H1 (cell line): ENCODE data around the gene GALNT4. TPM values are rescaled to one million over a fixed set of nuclear protein-coding genes. Genes with fewer than 3 reads are reported as not detected.

Experiments
- CTCF ChIA-PET: fragments of 300-600 bp; sonication (Branson Sonifier 250); formaldehyde crosslinking; loops from one replicate; lab custom pipeline; 2021; ENCODE audit not compliant: partially characterized antibody; lab: Charles Lee
- POLR2A ChIA-PET: fragments of 300-600 bp; sonication (Branson Sonifier 250); formaldehyde crosslinking; loops from one replicate; lab custom pipeline; 2021; ENCODE audit warnings: inconsistent platforms; ENCODE audit not compliant: partially characterized antibody; lab: Charles Lee
- DNase-seq, 2 experiments: peaks; one replicate each; pipeline versions ENCODE4 v3.0.0 to v3.0.0-alpha.2; 2010 to 2022; ENCODE audit warnings: low spot score in 2 of 2, low read depth in 1 of 2, mixed read lengths in 1 of 2
- FAIRE-seq: peaks from 2 replicates; lab custom pipeline; 2011; peaks lifted over from hg19 to GRCh38; lab: Jason Lieb, UNC
- H2AFZ ChIP-seq: 2 replicates; pipeline ENCODE4 v1.8.1; 2012; ENCODE audit warnings: low read length, inconsistent platforms
- H2AK5ac ChIP-seq: 2 replicates; pipeline ENCODE4 v1.6.1; 2013; ENCODE audit warnings: low read depth, low read length
- H2BK120ac ChIP-seq: replicated peaks from 2 replicates; pipeline ENCODE3; 2013; ENCODE audit warnings: low read depth, low read length, inconsistent platforms
- H2BK12ac ChIP-seq: 2 replicates; pipeline ENCODE4 v1.6.1; 2013; ENCODE audit warnings: low read depth, low read length
- H2BK15ac ChIP-seq: 2 replicates; pipeline ENCODE4 v1.6.1; 2013; ENCODE audit warnings: low read length
- H2BK20ac ChIP-seq: 2 replicates; pipeline ENCODE4 v1.6.1; 2013; ENCODE audit warnings: low read length
- H2BK5ac ChIP-seq: 2 replicates; pipeline ENCODE4 v1.6.1; 2013; ENCODE audit warnings: low read depth, low read length
- H3K14ac ChIP-seq: 2 replicates; pipeline ENCODE4 v1.6.1; 2013; ENCODE audit warnings: inconsistent platforms; ENCODE audit not compliant: insufficient read length
- H3K18ac ChIP-seq: 2 replicates; pipeline ENCODE4 v1.6.1; 2013; ENCODE audit warnings: low read length; ENCODE audit errors: extremely low read depth
- H3K23ac ChIP-seq: 2 replicates; pipeline ENCODE4 v1.6.1; 2013; ENCODE audit warnings: inconsistent platforms; ENCODE audit not compliant: insufficient read length
- H3K23me2 ChIP-seq: 2 replicates; pipeline ENCODE4 v1.6.1; 2013; ENCODE audit warnings: low read depth, low read length
- H3K27ac ChIP-seq: 2 replicates; pipeline ENCODE4 v1.6.1; 2011; ENCODE audit warnings: low read depth, low read length, inconsistent platforms
- H3K27me3 ChIP-seq, 4 experiments: replicated peaks in 1 of 4; 1 replicate in 1 of 4; 2 replicates in 3 of 4; pipeline versions ENCODE4 v1.6.1 to v1.8.1; 2011 to 2013; ENCODE audit warnings: low read length in 3 of 4, mild to moderate bottlenecking in 3 of 4, inconsistent platforms in 2 of 4, mixed read lengths in 2 of 4, moderate library complexity in 1 of 4; ENCODE audit not compliant: control insufficient read depth in 3 of 4, insufficient read depth in 3 of 4; ENCODE audit errors: extremely low read depth in 1 of 4
- H3K36me3 ChIP-seq, 4 experiments: 2 replicates each; pipeline versions ENCODE4 v1.6.1 to v1.8.1; 2011 to 2013; ENCODE audit warnings: mild to moderate bottlenecking in 4 of 4, low read length in 3 of 4, moderate library complexity in 2 of 4, control low read depth in 1 of 4, inconsistent platforms in 1 of 4; ENCODE audit not compliant: insufficient read depth in 4 of 4, control insufficient read depth in 2 of 4
- H3K4ac ChIP-seq: replicated peaks from 2 replicates; pipeline ENCODE3; 2013; ENCODE audit warnings: low read length, low read depth, mixed read lengths, inconsistent platforms; ENCODE audit not compliant: insufficient read length
- H3K4me1 ChIP-seq, 4 experiments: replicated peaks in 1 of 4; 1 replicate in 1 of 4; 2 replicates in 3 of 4; pipeline versions ENCODE4 v1.6.1 to v1.8.1; 2011 to 2013; ENCODE audit warnings: low read length in 3 of 4, inconsistent platforms in 2 of 4, mixed read lengths in 1 of 4; ENCODE audit not compliant: insufficient read depth in 4 of 4, control insufficient read depth in 3 of 4
- H3K4me2 ChIP-seq, 2 experiments: 2 replicates each; pipeline versions ENCODE4 v1.6.1 to v1.8.1; 2011 to 2013; ENCODE audit warnings: low read depth in 2 of 2, low read length in 2 of 2, control low read depth in 1 of 2, inconsistent platforms in 1 of 2, mild to moderate bottlenecking in 1 of 2; ENCODE audit not compliant: insufficient read depth in 1 of 2
- H3K4me3 ChIP-seq, 4 experiments: fragments of 200-600, 300-600 bp in 1 of 4; sonication (generic), shearing (Covaris generic), sonication (Bioruptor Twin) in 1 of 4; 2 replicates each; pipeline versions ENCODE4 v1.5.1 to v1.8.1; 2011 to 2016; ENCODE audit warnings: low read length in 4 of 4, low read depth in 3 of 4, control low read depth in 2 of 4, inconsistent platforms in 2 of 4, mild to moderate bottlenecking in 2 of 4, mixed read lengths in 1 of 4, moderate library complexity in 1 of 4; ENCODE audit not compliant: insufficient read depth in 2 of 4; ENCODE audit errors: extremely low read depth in 1 of 4
- H3K56ac ChIP-seq: replicated peaks from 2 replicates; pipeline ENCODE3; 2013; ENCODE audit warnings: low read depth, mild to moderate bottlenecking, mixed read lengths, low read length, inconsistent platforms; ENCODE audit not compliant: insufficient read length
- H3K79me1 ChIP-seq: 2 replicates; pipeline ENCODE4 v1.6.1; 2013; ENCODE audit warnings: low read depth, low read length, control low read depth
- H3K79me2 ChIP-seq, 2 experiments: 2 replicates each; pipeline versions ENCODE4 v1.6.1 to v1.8.1; 2012 to 2013; ENCODE audit warnings: low read length in 2 of 2, mild to moderate bottlenecking in 2 of 2, inconsistent platforms in 1 of 2; ENCODE audit not compliant: insufficient read depth in 2 of 2, control insufficient read depth in 1 of 2
- H3K9ac ChIP-seq, 4 experiments: replicated peaks in 1 of 4; 1 replicate in 1 of 4; 2 replicates in 3 of 4; pipeline versions ENCODE4 v1.6.1 to v1.8.1; 2011 to 2013; ENCODE audit warnings: low read depth in 3 of 4, low read length in 3 of 4, control low read depth in 2 of 4, mild to moderate bottlenecking in 2 of 4, moderate library complexity in 2 of 4, inconsistent platforms in 1 of 4; ENCODE audit errors: extremely low read depth in 1 of 4
- H3K9me3 ChIP-seq, 2 experiments: 2 replicates each; pipeline versions ENCODE4 v1.6.1 to v1.8.1; 2012 to 2013; ENCODE audit warnings: mild to moderate bottlenecking in 2 of 2, moderate library complexity in 2 of 2, control low read depth in 1 of 2, inconsistent platforms in 1 of 2, low read depth in 1 of 2, low read length in 1 of 2, mixed read lengths in 1 of 2; ENCODE audit not compliant: insufficient read depth in 2 of 2
- H4K20me1 ChIP-seq, 2 experiments: replicated peaks in 1 of 2; 2 replicates each; pipeline versions ENCODE3 to v1.8.1; 2011 to 2013; ENCODE audit warnings: inconsistent platforms in 2 of 2, low read length in 2 of 2, mild to moderate bottlenecking in 1 of 2; ENCODE audit not compliant: insufficient read depth in 2 of 2, control insufficient read depth in 1 of 2
- H4K5ac ChIP-seq: 2 replicates; pipeline ENCODE4 v1.6.1; 2013; ENCODE audit warnings: low read length, low read depth, mixed read lengths, inconsistent platforms; ENCODE audit not compliant: insufficient read length
- H4K8ac ChIP-seq: 2 replicates; pipeline ENCODE4 v1.8.0; 2013; ENCODE audit warnings: mild to moderate bottlenecking, moderate library complexity, low read length, inconsistent platforms; ENCODE audit not compliant: insufficient read depth; ENCODE audit errors: extremely low read depth
- H4K91ac ChIP-seq: replicated peaks from 2 replicates; pipeline ENCODE3; 2013; ENCODE audit warnings: low read length, mixed read lengths, inconsistent platforms; ENCODE audit not compliant: insufficient read length
- GTF2F1 ChIP-seq: IDR thresholded peaks from 2 replicates; pipeline ENCODE4 v1.6.1; 2012; ENCODE audit warnings: low read depth, low read length, improper control_type of control experiment, borderline replicate concordance
- HDAC6 ChIP-seq: IDR thresholded peaks from one replicate; pipeline ENCODE4 v1.7.1; 2012; ENCODE audit warnings: low read depth, mild to moderate bottlenecking, inconsistent platforms, low read length, moderate library complexity
- NANOG ChIP-seq: IDR thresholded peaks from 2 replicates; pipeline ENCODE4 v1.6.1; 2011; ENCODE audit warnings: low read length, low read depth, mild to moderate bottlenecking, inconsistent platforms; ENCODE audit not compliant: insufficient read depth, poor library complexity, severe bottlenecking
- SP1 ChIP-seq: IDR thresholded peaks from 2 replicates; pipeline ENCODE4 v1.6.1; 2011; ENCODE audit warnings: low read depth, low read length
- TAF7 ChIP-seq: optimal IDR thresholded peaks from 2 replicates; pipeline ENCODE3; 2011; ENCODE audit warnings: low read depth, mild to moderate bottlenecking, inconsistent platforms, low read length, moderate library complexity, borderline replicate concordance
- polyA plus RNA-seq, 7 experiments: library from polyadenylated mRNA; depleted of rRNA in 3 of 7; stranded (reverse) in 5 of 7; unstranded in 2 of 7; fragments of >200 nt in 5 of 7; fragments of 200-250 nt in 2 of 7; gene quantifications; 1 replicate in 5 of 7; 2 replicates in 1 of 7; 4 replicates in 1 of 7; pipeline versions ENCODE4 v1.2.1 to v1.2.3, GENCODE V29; 2011 to 2013; ENCODE audit warnings: missing spikeins in 2 of 7, mixed read lengths in 2 of 7
- total RNA-seq: library from RNA; stranded (reverse); fragmentation: NEBNext Ultra II Directional; extraction: Animal tissue kit (Norgen Biotek cat#: 25700); gene quantifications from 2 replicates; pipeline ENCODE4 v1.2.1, GENCODE V29; 2021

The GALNT4 gene
- total and polyA plus RNA-seq, 2 of the 8 experiments (the other 6 are each of a cell fraction or from before 2014, with no cell fraction given), result 0.45 to 3.3 TPM

- no peak overlapping the region for H3K4ac ChIP-seq
- no peak overlapping the region for H2BK12ac ChIP-seq
- no peak overlapping the region for H3K23ac ChIP-seq
- no peak overlapping the region for H2BK120ac ChIP-seq
- no peak overlapping the region for H3K56ac ChIP-seq
- no peak overlapping the region for H3K27ac ChIP-seq
- TF ChIP-seq HDAC6, result no peak
- TF ChIP-seq GTF2F1, result no peak
- no peak for TF ChIP-seq SP1
- TF ChIP-seq NANOG, result no peak
- no peak for TF ChIP-seq TAF7
- H3K79me1 ChIP-seq, result no peaks in the 10 kb centered on the region
- POLR2A ChIA-PET, result no interaction called here
- no peak overlapping the region for H4K91ac ChIP-seq
- H3K79me2 ChIP-seq, result no peaks in the 10 kb centered on the region
- no peak overlapping the region for H4K5ac ChIP-seq
- H3K36me3 ChIP-seq, result no peaks in the 10 kb centered on the region
- H3K14ac ChIP-seq, result no peak overlapping the region
- no peaks in the 10 kb centered on the region for H3K4me1 ChIP-seq
- CTCF ChIA-PET, result interaction anchor here (0.6 kb wide), 1 partner anchor 273 kb away, joined by 3 read pairs; no protein-coding TSS in a partner anchor
- no peak overlapping the region for H2AFZ ChIP-seq
- no peak for DNase-seq
- H3K23me2 ChIP-seq, result no peaks in the 10 kb centered on the region; the same call in 1 of the 2 replicates
- H3K9ac ChIP-seq, result no peak overlapping the region
- no peak overlapping the region for H2BK15ac ChIP-seq
- no peaks in the 10 kb centered on the region for H4K20me1 ChIP-seq
- no peaks in the 10 kb centered on the region for H3K9me3 ChIP-seq
- no peak overlapping the region for H4K8ac ChIP-seq
- no peak for FAIRE-seq
- H3K4me3 ChIP-seq, result no peak overlapping the region
- H2AK5ac ChIP-seq, result no peak overlapping the region
- no peak overlapping the region for H3K18ac ChIP-seq
- no peak overlapping the region for H2BK20ac ChIP-seq
- H3K4me2 ChIP-seq, result no peak overlapping the region
- no peaks in the 10 kb centered on the region for H3K27me3 ChIP-seq
- H2BK5ac ChIP-seq, result no peak overlapping the region
Observed at GRCh38 chr12:89565002-89565401, 40.4 kb upstream of the GALNT4 start.
